Measurements from ENCODE around the gene CNKSR3. TPM values are rescaled to one million over a fixed set of nuclear protein-coding genes. Genes with fewer than 3 reads are reported as not detected.

The CNKSR3 gene
- total RNA-seq, 1 donor from 2014 or later = 2.0 TPM

- DNase-seq = no peak
- H3K4me1 Mint-ChIP-seq (ENCODE audit: low read depth, unreplicated experiment) = no peaks in the 10 kb centered on the region
- H3K9me3 Mint-ChIP-seq (ENCODE audit: unreplicated experiment) = peaks cover 2% of the 10 kb centered on the region
- H3K4me3 Mint-ChIP-seq (ENCODE audit: unreplicated experiment) = no peak overlapping the region
- no peaks in the 10 kb centered on the region for H3K27me3 Mint-ChIP-seq (ENCODE audit: unreplicated experiment)
- no peaks in the 10 kb centered on the region for H3K36me3 Mint-ChIP-seq (ENCODE audit: unreplicated experiment)
- no peak for TF ChIP-seq CTCF (IDR thresholded peaks at IDR 0.05; ENCODE audit: partially characterized antibody, unreplicated experiment)
- no peak overlapping the region for H3K27ac Mint-ChIP-seq (ENCODE audit: unreplicated experiment)
Observed at GRCh38 chr6:154403788-154404187, 106.7 kb downstream of the CNKSR3 start.

GRCh38 chr6:154402081-154402780 is 108.3 kb downstream of the CNKSR3 start:
- Mint-ChIP-seq H3K36me3 (ENCODE audit: unreplicated experiment) (no peaks in the 10 kb centered on the region), H3K4me3 (ENCODE audit: unreplicated experiment) (no peak overlapping the region), H3K27me3 (ENCODE audit: unreplicated experiment) (no peaks in the 10 kb centered on the region), H3K9me3 (ENCODE audit: unreplicated experiment) (peaks cover 2% of the 10 kb centered on the region), H3K27ac (ENCODE audit: unreplicated experiment) (no peak overlapping the region), H3K4me1 (ENCODE audit: low read depth, unreplicated experiment) (no peaks in the 10 kb centered on the region)
- no peak for TF ChIP-seq CTCF (IDR thresholded peaks at IDR 0.05; ENCODE audit: partially characterized antibody, unreplicated experiment)
- DNase-seq = no peak

- no peaks in the 10 kb centered on the region for H3K27me3 Mint-ChIP-seq (ENCODE audit: unreplicated experiment)
- no peaks in the 10 kb centered on the region for H3K4me1 Mint-ChIP-seq (ENCODE audit: low read depth, unreplicated experiment)
- no peaks in the 10 kb centered on the region for H3K9me3 Mint-ChIP-seq (ENCODE audit: unreplicated experiment)
- no peaks in the 10 kb centered on the region for H3K36me3 Mint-ChIP-seq (ENCODE audit: unreplicated experiment)
- no peak overlapping the region for H3K27ac Mint-ChIP-seq (ENCODE audit: unreplicated experiment)
- no peak for DNase-seq
- no peak for TF ChIP-seq CTCF (IDR thresholded peaks at IDR 0.05; ENCODE audit: partially characterized antibody, unreplicated experiment)
- H3K4me3 Mint-ChIP-seq (ENCODE audit: unreplicated experiment) = no peak overlapping the region
Observed at GRCh38 chr6:154399097-154399496, 111.4 kb downstream of the CNKSR3 start.

- no peaks in the 10 kb centered on the region for H3K36me3 Mint-ChIP-seq (ENCODE audit: unreplicated experiment)
- H3K27me3 Mint-ChIP-seq (ENCODE audit: unreplicated experiment) = no peaks in the 10 kb centered on the region
- H3K9me3 Mint-ChIP-seq (ENCODE audit: unreplicated experiment) = no peaks in the 10 kb centered on the region
- TF ChIP-seq CTCF (IDR thresholded peaks at IDR 0.05; ENCODE audit: partially characterized antibody, unreplicated experiment) = no peak
- no peak overlapping the region for H3K27ac Mint-ChIP-seq (ENCODE audit: unreplicated experiment)
- H3K4me1 Mint-ChIP-seq (ENCODE audit: low read depth, unreplicated experiment) = no peaks in the 10 kb centered on the region
- no peak for DNase-seq
- no peak overlapping the region for H3K4me3 Mint-ChIP-seq (ENCODE audit: unreplicated experiment)
Observed at GRCh38 chr6:154397491-154398195, 112.8 kb downstream of the CNKSR3 start.

- Mint-ChIP-seq H3K27ac (ENCODE audit: unreplicated experiment) (no peak overlapping the region), H3K4me1 (ENCODE audit: low read depth, unreplicated experiment) (no peaks in the 10 kb centered on the region), H3K4me3 (ENCODE audit: unreplicated experiment) (no peak overlapping the region), H3K27me3 (ENCODE audit: unreplicated experiment) (no peaks in the 10 kb centered on the region), H3K36me3 (ENCODE audit: unreplicated experiment) (peaks cover 4% of the 10 kb centered on the region), H3K9me3 (ENCODE audit: unreplicated experiment) (peaks cover 5% of the 10 kb centered on the region)
- no peak for DNase-seq
- no peak for TF ChIP-seq CTCF (IDR thresholded peaks at IDR 0.05; ENCODE audit: partially characterized antibody, unreplicated experiment)
Observed at GRCh38 chr6:154395878-154396277, 114.6 kb downstream of the CNKSR3 start.

Measured in glutamatergic neuron (in vitro differentiated cells).